A204.1 (cell line): ENCODE results near the gene VDAC1.

Experiments used
- FAIRE-seq: peaks from 2 replicates; lab custom pipeline; 2012; peaks lifted over from hg19 to GRCh38; lab: Jason Lieb, UNC

Gene VDAC1

GRCh38 chr5:133926489-133927299 lies 78.1 kb downstream of the VDAC1 start:
- no peak for FAIRE-seq

- no peak for FAIRE-seq
These were observed 78.8 kb downstream of the VDAC1 start for GRCh38 chr5:133925866-133926488.

GRCh38 chr5:133925269-133925668 lies 79.5 kb downstream of the VDAC1 start:
- no peak for FAIRE-seq

GRCh38 chr5:133924221-133924920 lies 80.4 kb downstream of the VDAC1 start:
- no peak for FAIRE-seq

GRCh38 chr5:133921979-133922378 lies 82.8 kb downstream of the VDAC1 start:
- no peak for FAIRE-seq
